HG02610 (cell line): ENCODE results near the gene FILIP1L.

Experiments
- ATAC-seq: cut with Tn5 transposase; IDR thresholded peaks from one replicate; pipeline ENCODE4 v1.9.1; 2021; ENCODE audit warnings: mild to moderate bottlenecking, moderate library complexity; ENCODE audit not compliant: unreplicated experiment

The FILIP1L gene

GRCh38 chr3:99817437-99818240 lies 296.7 kb downstream of the FILIP1L start, which contains the start of gene CMSS1:
CMSS1 (plus strand) TSS chr3:99817862.
- peak; percentile 97 for ATAC-seq

- ATAC-seq, result no peak
These were observed 297.3 kb downstream of the FILIP1L start for GRCh38 chr3:99817047-99817436.

GRCh38 chr3:99810403-99810802 lies 303.9 kb downstream of the FILIP1L start:
- no peak for ATAC-seq

GRCh38 chr3:99809565-99809964 lies 304.7 kb downstream of the FILIP1L start:
- ATAC-seq, result no peak

- peak; percentile 44 for ATAC-seq
These were observed 306.0 kb downstream of the FILIP1L start for GRCh38 chr3:99808163-99808794.

- ATAC-seq, result no peak
These were observed 309.1 kb downstream of the FILIP1L start for GRCh38 chr3:99805160-99805559.

- ATAC-seq, result no peak
These were observed 311.0 kb downstream of the FILIP1L start for GRCh38 chr3:99803297-99803696.

- ATAC-seq, result no peak
These were observed 314.9 kb downstream of the FILIP1L start for GRCh38 chr3:99799422-99799821.

- ATAC-seq, result no peak
These were observed 318.7 kb downstream of the FILIP1L start for GRCh38 chr3:99795573-99795972.

GRCh38 chr3:99794485-99794884 lies 319.8 kb downstream of the FILIP1L start:
- no peak for ATAC-seq

- ATAC-seq, result peak; percentile 97
These were observed 325.1 kb downstream of the FILIP1L start for GRCh38 chr3:99789011-99789721.
